ENCODE measurements around the gene SLC25A40. TPM values are rescaled to one million over a fixed set of nuclear protein-coding genes. Genes with fewer than 3 reads are reported as not detected.
"Not testable (repeated sequence)": the region's sequence is repeated elsewhere in the genome, so short reads cannot be mapped to it uniquely, and the experiment has no call there.

SLC25A40 gene
- total RNA-seq, 4 donors from 2014 or later, result 3.2 to 90.2 (median 27.1) TPM

DNA sequence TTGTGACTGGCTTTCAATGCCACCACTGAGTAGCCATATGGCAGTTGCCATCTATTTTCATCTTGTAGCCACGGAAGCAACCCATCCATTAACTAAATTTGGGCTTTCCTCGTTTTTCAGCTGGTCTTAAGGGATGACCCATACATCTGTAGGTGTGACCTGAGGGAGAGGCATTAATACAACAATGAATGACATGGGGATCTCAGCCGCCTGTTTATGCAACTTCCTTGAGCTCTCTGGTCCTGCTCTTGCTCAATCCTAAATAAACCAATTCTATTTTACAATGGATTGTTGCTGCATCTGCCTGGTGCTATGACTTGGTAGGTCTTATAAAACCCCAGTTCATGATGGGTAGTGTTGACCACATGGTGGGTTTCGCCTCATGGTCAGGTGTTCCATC lies 36.0 kb upstream of the SLC25A40 start:
- TF ChIP-seq, protein P1, sequence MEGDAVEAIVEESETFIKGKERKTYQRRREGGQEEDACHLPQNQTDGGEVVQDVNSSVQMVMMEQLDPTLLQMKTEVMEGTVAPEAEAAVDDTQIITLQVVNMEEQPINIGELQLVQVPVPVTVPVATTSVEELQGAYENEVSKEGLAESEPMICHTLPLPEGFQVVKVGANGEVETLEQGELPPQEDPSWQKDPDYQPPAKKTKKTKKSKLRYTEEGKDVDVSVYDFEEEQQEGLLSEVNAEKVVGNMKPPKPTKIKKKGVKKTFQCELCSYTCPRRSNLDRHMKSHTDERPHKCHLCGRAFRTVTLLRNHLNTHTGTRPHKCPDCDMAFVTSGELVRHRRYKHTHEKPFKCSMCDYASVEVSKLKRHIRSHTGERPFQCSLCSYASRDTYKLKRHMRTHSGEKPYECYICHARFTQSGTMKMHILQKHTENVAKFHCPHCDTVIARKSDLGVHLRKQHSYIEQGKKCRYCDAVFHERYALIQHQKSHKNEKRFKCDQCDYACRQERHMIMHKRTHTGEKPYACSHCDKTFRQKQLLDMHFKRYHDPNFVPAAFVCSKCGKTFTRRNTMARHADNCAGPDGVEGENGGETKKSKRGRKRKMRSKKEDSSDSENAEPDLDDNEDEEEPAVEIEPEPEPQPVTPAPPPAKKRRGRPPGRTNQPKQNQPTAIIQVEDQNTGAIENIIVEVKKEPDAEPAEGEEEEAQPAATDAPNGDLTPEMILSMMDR (IDR thresholded peaks at IDR 0.05), result no peak
- TF ChIP-seq POLR2A (IDR thresholded peaks at IDR 0.05), result no peak
- no peak overlapping the region for H3K4me3 ChIP-seq
- H3K27ac ChIP-seq, result no peak overlapping the region
- DNase-seq, result no peak
- no peaks in the 10 kb centered on the region for H3K36me3 ChIP-seq
- no peaks in the 10 kb centered on the region for H3K9me3 ChIP-seq
- H3K27me3 ChIP-seq, result no peaks in the 10 kb centered on the region
- no peaks in the 10 kb centered on the region for H3K4me1 ChIP-seq
- intact Hi-C loops (cut with DNase I; ENCODE audit: low total_unique reads), result no loop called here

DNA sequence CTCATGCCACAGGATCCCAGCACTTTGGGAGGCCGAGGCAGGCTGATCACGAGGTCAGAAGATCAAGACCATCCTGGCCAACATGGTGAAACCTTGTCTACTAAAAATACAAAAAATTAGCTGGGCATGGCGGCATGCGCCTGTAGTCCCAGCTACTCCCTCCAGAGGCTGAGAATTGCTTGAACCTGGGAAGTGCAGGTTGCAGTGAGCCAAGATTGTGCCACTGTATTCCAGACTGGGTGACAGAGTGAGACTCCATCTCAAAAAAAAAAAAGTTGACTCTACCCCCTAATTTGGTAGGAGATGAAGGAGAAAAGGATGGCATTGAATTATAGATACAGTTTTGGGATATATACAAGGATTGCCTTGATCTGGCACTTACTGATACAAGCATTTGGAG lies 32.7 kb upstream of the SLC25A40 start:
- H3K4me1 ChIP-seq; H3K27me3 ChIP-seq; H3K4me3 ChIP-seq; H3K27ac ChIP-seq; intact Hi-C loops (cut with DNase I; ENCODE audit: low total_unique reads); H3K36me3 ChIP-seq; DNase-seq; H3K9me3 ChIP-seq: not testable (repeated sequence)

DNA sequence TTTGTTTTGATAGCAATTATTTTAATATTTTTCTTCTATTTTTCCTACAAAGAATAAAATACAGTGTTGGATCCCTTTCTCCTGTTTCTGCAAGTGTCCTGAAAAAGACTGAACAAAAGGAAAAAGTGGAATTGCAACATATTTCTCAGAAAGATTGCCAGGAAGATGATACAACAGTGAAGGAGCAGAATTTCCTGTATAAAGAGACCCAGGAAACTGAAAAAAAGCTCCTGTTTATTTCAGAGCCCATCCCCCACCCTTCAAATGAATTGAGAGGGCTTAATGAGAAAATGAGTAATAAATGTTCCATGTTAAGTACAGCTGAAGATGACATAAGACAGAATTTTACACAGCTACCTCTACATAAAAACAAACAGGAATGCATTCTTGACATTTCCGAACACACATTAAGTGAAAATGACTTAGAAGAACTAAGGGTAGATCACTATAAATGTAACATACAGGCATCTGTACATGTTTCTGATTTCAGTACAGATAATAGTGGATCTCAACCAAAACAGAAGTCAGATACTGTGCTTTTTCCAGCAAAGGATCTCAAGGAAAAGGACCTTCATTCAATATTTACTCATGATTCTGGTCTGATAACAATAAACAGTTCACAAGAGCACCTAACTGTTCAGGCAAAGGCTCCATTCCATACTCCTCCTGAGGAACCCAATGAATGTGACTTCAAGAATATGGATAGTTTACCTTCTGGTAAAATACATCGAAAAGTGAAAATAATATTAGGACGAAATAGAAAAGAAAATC lies 31.2 kb upstream of the SLC25A40 start:
- intact Hi-C loops (cut with DNase I; ENCODE audit: low total_unique reads); H3K36me3 ChIP-seq; H3K27me3 ChIP-seq; H3K27ac ChIP-seq; H3K4me3 ChIP-seq; H3K9me3 ChIP-seq; DNase-seq; H3K4me1 ChIP-seq: not testable (repeated sequence)

DNA sequence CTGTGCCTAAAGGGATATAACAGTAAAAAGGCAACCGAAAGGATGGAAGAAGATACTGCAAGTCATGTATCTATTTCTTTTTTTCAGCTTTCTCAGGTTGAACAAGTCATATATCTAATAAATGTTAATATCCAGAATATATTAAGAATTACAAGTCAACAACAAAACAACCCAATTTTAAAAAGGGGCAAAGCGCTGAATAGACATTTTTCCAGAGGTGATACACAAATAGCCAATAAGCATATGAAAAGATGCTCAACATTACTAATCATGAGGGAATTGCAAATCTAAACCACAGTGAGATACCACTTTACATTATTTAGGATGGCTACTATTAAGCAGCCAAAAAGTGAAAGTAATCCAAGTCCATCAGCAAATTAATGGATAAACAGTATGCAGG lies 23.1 kb upstream of the SLC25A40 start:
- intact Hi-C loops (cut with DNase I; ENCODE audit: low total_unique reads), result no loop called here
- DNase-seq, result no peak

DNA sequence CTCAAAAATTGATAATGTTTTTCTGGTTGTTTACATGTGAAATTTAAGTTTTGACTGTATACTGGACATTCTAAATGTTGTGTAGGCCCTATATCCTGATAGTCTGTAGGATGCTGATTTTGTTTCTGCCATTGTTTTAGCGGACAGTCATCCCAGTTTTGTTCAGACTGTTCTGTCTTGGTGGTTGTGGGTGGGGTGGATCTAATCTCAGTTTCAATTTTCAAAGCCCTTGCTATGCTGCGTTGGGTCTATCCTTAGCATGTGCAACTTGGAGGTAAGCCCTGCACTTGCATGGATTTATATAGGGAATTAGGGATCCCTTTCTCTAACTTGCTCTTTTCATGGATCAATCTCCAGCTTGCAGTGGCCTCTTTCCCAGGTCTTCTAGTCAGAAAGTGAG lies 19.2 kb upstream of the SLC25A40 start:
- Histone ChIP-seq H3K9me3 (no peaks in the 10 kb centered on the region), H3K27me3 (no peaks in the 10 kb centered on the region), H3K4me3 (no peak overlapping the region), H3K36me3 (no peaks in the 10 kb centered on the region), H3K27ac (no peak overlapping the region), H3K4me1 (no peaks in the 10 kb centered on the region)
- intact Hi-C loops (cut with DNase I; ENCODE audit: low total_unique reads), result no loop called here
- DNase-seq, result no peak
- TF ChIP-seq, protein P1 (IDR thresholded peaks at IDR 0.05), result no peak
- no peak for TF ChIP-seq POLR2A (IDR thresholded peaks at IDR 0.05)

More for the DNA sequence above, 23.1 kb upstream of the SLC25A40 start:
- Histone ChIP-seq H3K4me1 (no peaks in the 10 kb centered on the region), H3K36me3 (no peaks in the 10 kb centered on the region), H3K9me3 (no peaks in the 10 kb centered on the region), H3K4me3 (no peak overlapping the region), H3K27me3 (no peaks in the 10 kb centered on the region), H3K27ac (no peak overlapping the region)
- TF ChIP-seq POLR2A (IDR thresholded peaks at IDR 0.05), result no peak
- TF ChIP-seq, protein P1 (IDR thresholded peaks at IDR 0.05), result no peak

DNA sequence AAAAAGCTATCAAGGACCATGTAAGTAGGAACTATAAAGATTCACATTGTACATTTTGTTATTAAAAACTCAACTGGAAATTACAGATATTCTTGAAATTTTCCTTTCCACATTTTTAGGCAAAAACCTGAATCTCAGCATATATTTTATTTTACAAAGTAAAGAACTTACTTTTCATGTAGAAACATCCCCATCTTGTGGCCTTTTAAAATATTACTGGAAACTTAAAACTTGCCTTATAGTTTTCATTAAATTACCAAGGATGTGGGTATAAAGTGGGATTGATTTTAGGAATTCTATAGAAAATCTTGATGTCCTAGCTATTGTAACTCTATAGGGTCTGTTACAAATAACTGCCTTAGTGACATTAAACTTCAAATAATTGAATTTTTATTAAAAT lies 10.7 kb upstream of the SLC25A40 start:
- intact Hi-C loops (cut with DNase I; ENCODE audit: low total_unique reads), result no loop called here
- Histone ChIP-seq H3K27me3 (no peaks in the 10 kb centered on the region), H3K9me3 (no peaks in the 10 kb centered on the region), H3K4me3 (no peak overlapping the region), H3K4me1 (no peaks in the 10 kb centered on the region), H3K36me3 (no peaks in the 10 kb centered on the region), H3K27ac (no peak overlapping the region)
- TF ChIP-seq POLR2A (IDR thresholded peaks at IDR 0.05), result no peak
- TF ChIP-seq, protein P1 (IDR thresholded peaks at IDR 0.05), result peak; percentile 28 to 40 (median 38)
- no peak for DNase-seq

All from uterus (tissue), 4 donors.